CD14-positive monocyte (primary cell): ENCODE results near the gene WDR70. TPM values are rescaled to one million over a fixed set of nuclear protein-coding genes. Genes with fewer than 3 reads are reported as not detected.

Experiments used
- DNase-seq, 3 donors: peaks; one replicate each; pipeline ENCODE4 v3.0.0-alpha.2; 2011 to 2022
- H2AFZ ChIP-seq: 2 replicates; pipeline ENCODE4 v1.6.0; 2012; ENCODE audit warnings: mild to moderate bottlenecking, low read depth, low read length, inconsistent platforms; ENCODE audit not compliant: insufficient read depth, poor library complexity, severe bottlenecking
- H3K27ac ChIP-seq, 2 donors: 1 replicate in 1 of 2; 2 replicates in 1 of 2; pipeline ENCODE4 v1.5.1; 2012 to 2013; ENCODE audit warnings: low read length in 2 of 2, control low read depth in 1 of 2, inconsistent platforms in 1 of 2, low read depth in 1 of 2, mild to moderate bottlenecking in 1 of 2
- H3K27me3 ChIP-seq, 2 donors: one replicate each; pipeline versions ENCODE4 v1.6.0 to v1.6.1; 2011 to 2013; ENCODE audit warnings: low read length in 2 of 2; ENCODE audit not compliant: control insufficient read depth in 2 of 2, insufficient read depth in 2 of 2
- H3K36me3 ChIP-seq, 2 donors: replicated peaks in 1 of 2; 1 replicate in 1 of 2; 2 replicates in 1 of 2; pipeline versions ENCODE4 v1.5.1 to v1.6.1; 2012 to 2013; ENCODE audit warnings: low read length in 2 of 2, control low read depth in 1 of 2, inconsistent platforms in 1 of 2, mild to moderate bottlenecking in 1 of 2; ENCODE audit not compliant: insufficient read depth in 2 of 2, control insufficient read depth in 1 of 2
- H3K4me1 ChIP-seq, 2 donors: 1 replicate in 1 of 2; 2 replicates in 1 of 2; pipeline versions ENCODE4 v1.5.1 to v1.6.1; 2012 to 2013; ENCODE audit warnings: low read length in 2 of 2, control low read depth in 1 of 2, inconsistent platforms in 1 of 2, mild to moderate bottlenecking in 1 of 2, moderate library complexity in 1 of 2; ENCODE audit not compliant: insufficient read depth in 2 of 2, control insufficient read depth in 1 of 2
- H3K4me2 ChIP-seq: replicated peaks from 2 replicates; pipeline ENCODE3; 2012; ENCODE audit warnings: low read length, moderate library complexity, mild to moderate bottlenecking; ENCODE audit not compliant: poor library complexity, severe bottlenecking; ENCODE audit errors: extremely low read depth
- H3K4me3 ChIP-seq, 3 experiments: fragments of 200-600 bp in 1 of 3; sonication (generic) in 1 of 3; replicated peaks in 1 of 3; 1 replicate in 2 of 3; 2 replicates in 1 of 3; pipeline ENCODE4 v1.5.1; 2011 to 2013; ENCODE audit warnings: low read length in 3 of 3, mild to moderate bottlenecking in 3 of 3, control low read depth in 2 of 3, low read depth in 2 of 3, inconsistent platforms in 1 of 3, moderate library complexity in 1 of 3
- H3K79me2 ChIP-seq: 2 replicates; pipeline ENCODE4 v1.6.0; 2012; ENCODE audit warnings: mild to moderate bottlenecking, control low read depth, inconsistent platforms, low read length, moderate library complexity; ENCODE audit not compliant: insufficient read depth
- H3K9ac ChIP-seq: 2 replicates; pipeline ENCODE4 v1.6.0; 2017; ENCODE audit warnings: low read length, mild to moderate bottlenecking; ENCODE audit not compliant: insufficient read depth, poor library complexity, severe bottlenecking
- H3K9me3 ChIP-seq, 2 donors: replicated peaks in 1 of 2; 1 replicate in 1 of 2; 2 replicates in 1 of 2; pipeline versions ENCODE4 v1.5.1 to v1.6.1; 2012 to 2013; ENCODE audit warnings: low read length in 2 of 2, control low read depth in 1 of 2; ENCODE audit not compliant: control insufficient read depth in 1 of 2, insufficient read depth in 1 of 2
- H4K20me1 ChIP-seq: 2 replicates; pipeline ENCODE4 v1.6.0; 2012; ENCODE audit warnings: mild to moderate bottlenecking, low read length, control low read depth, moderate library complexity; ENCODE audit not compliant: insufficient read depth
- H3K27ac Mint-ChIP-seq, 7 donors: one replicate each; pipeline ENCODE4 v1.8.0; 2020; ENCODE audit warnings: mild to moderate bottlenecking in 7 of 7, mixed read lengths in 7 of 7, moderate library complexity in 6 of 7, inconsistent platforms in 2 of 7
- H3K27me3 Mint-ChIP-seq, 3 donors: one replicate each; pipeline ENCODE4 v1.8.0; 2021 to 2022; ENCODE audit warnings: low read depth in 3 of 3, mild to moderate bottlenecking in 3 of 3, mixed read lengths in 3 of 3, moderate library complexity in 3 of 3, inconsistent platforms in 1 of 3
- H3K36me3 Mint-ChIP-seq, 2 donors: one replicate each; pipeline ENCODE4 v1.8.0; 2020; ENCODE audit warnings: mixed read lengths in 2 of 2, inconsistent platforms in 1 of 2, mild to moderate bottlenecking in 1 of 2
- H3K4me1 Mint-ChIP-seq: one replicate; pipeline ENCODE4 v1.8.0; 2020; ENCODE audit warnings: mild to moderate bottlenecking, mixed read lengths
- H3K4me3 Mint-ChIP-seq, 2 donors: one replicate each; pipeline ENCODE4 v1.8.0; 2020; ENCODE audit warnings: mild to moderate bottlenecking in 2 of 2, mixed read lengths in 2 of 2, moderate library complexity in 1 of 2
- H3K9me3 Mint-ChIP-seq, 7 donors: one replicate each; pipeline ENCODE4 v1.8.0; 2020 to 2022; ENCODE audit warnings: mixed read lengths in 7 of 7, mild to moderate bottlenecking in 6 of 7, moderate library complexity in 6 of 7, inconsistent platforms in 2 of 7
- WGBS: methylation state at CpG from one replicate; pipeline ENCODE4 v1.1.5; 2013; ENCODE audit warnings: missing lambda C conversion rate; ENCODE audit not compliant: insufficient coverage; 5-methylcytosine and 5-hydroxymethylcytosine counted together
- intact Hi-C, 2 donors: fragments of 100-400 bp; cut with micrococcal nuclease; formaldehyde crosslinking; loops; one replicate each; pipeline versions ENCODE4 v1.15.0 to v1.15.1; 2023
- polyA plus RNA-seq, 3 donors: library from polyadenylated mRNA; depleted of rRNA in 1 of 3; unstranded in 2 of 3; stranded (reverse) in 1 of 3; fragments of 300-500 nt in 2 of 3; fragments of >200 nt in 1 of 3; fragmentation: Illumina TruSeq in 2 of 3; gene quantifications; 1 replicate in 2 of 3; 2 replicates in 1 of 3; pipeline ENCODE4 v1.2.3, GENCODE V29; 2012 to 2021
- TF ChIP-seq, protein P1 (sequence below): fragments of 200-600 bp; IDR thresholded peaks from one replicate; pipeline ENCODE4 v1.8.0; 2022; ENCODE audit warnings: antibody characterized with exemption, mild to moderate bottlenecking

WDR70 gene
- polyA plus RNA-seq, 3 donors, result 13.1 to 21.0 (median 19.1) TPM

DNA sequence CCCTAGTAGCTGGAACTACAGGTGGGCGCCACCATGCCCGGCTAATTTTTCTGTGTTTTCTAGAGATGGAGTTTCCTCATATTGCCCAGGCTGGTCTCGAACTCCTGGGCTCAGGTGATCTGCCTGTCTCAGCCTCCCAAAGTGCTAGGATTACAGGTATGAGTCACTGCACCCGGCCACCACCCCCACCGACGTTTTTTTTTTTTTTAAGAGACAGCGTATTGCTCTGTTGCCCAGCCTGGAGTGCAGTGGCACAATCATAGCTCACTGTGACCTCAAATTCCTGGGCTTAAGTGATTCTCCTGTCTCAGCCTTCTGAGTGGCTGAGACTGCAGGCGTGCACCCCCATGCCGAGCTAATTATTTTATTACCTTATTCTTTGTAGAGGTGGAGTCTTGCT is 38.2 kb downstream of the WDR70 start:
- Histone ChIP-seq H3K4me3 (no peak overlapping the region), H2AFZ (no peak overlapping the region), H3K36me3 (peaks cover 8 to 33% of the 10 kb centered on the region in 2 donors), H3K9ac (no peak overlapping the region), H3K4me1 (no peaks in the 10 kb centered on the region), H4K20me1 (no peaks in the 10 kb centered on the region), H3K27ac (no peak overlapping the region), H3K4me2 (no peak overlapping the region), H3K27me3 (no peaks in the 10 kb centered on the region), H3K79me2 (no peaks in the 10 kb centered on the region), H3K9me3 (no peaks in the 10 kb centered on the region)
- TF ChIP-seq, protein P1, sequence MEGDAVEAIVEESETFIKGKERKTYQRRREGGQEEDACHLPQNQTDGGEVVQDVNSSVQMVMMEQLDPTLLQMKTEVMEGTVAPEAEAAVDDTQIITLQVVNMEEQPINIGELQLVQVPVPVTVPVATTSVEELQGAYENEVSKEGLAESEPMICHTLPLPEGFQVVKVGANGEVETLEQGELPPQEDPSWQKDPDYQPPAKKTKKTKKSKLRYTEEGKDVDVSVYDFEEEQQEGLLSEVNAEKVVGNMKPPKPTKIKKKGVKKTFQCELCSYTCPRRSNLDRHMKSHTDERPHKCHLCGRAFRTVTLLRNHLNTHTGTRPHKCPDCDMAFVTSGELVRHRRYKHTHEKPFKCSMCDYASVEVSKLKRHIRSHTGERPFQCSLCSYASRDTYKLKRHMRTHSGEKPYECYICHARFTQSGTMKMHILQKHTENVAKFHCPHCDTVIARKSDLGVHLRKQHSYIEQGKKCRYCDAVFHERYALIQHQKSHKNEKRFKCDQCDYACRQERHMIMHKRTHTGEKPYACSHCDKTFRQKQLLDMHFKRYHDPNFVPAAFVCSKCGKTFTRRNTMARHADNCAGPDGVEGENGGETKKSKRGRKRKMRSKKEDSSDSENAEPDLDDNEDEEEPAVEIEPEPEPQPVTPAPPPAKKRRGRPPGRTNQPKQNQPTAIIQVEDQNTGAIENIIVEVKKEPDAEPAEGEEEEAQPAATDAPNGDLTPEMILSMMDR, result no peak
- Mint-ChIP-seq H3K27ac (peak overlapping the region in 3 of 7 donors; percentile 13 to 75 (median 24)), H3K27me3 (peaks cover 0 to 1% (median 0%) of the 10 kb centered on the region in 3 donors), H3K4me3 (no peak overlapping the region), H3K4me1 (peaks cover 6% of the 10 kb centered on the region), H3K9me3 (peaks cover 0 to 6% (median 2%) of the 10 kb centered on the region in 7 donors), H3K36me3 (peaks cover 37 to 47% of the 10 kb centered on the region in 2 donors)
- DNase-seq, result no peak
- intact Hi-C loops, result loop anchor here in 1 of 2 donors (10.0 kb wide), 1 partner anchor 777 kb away; no protein-coding TSS in a partner anchor
- 90% methylated on average over 2 of the region's 9 CpGs for WGBS

- Mint-ChIP-seq H3K4me1 (no peaks in the 10 kb centered on the region), H3K4me3 (no peak overlapping the region), H3K27ac (no peak overlapping the region), H3K36me3 (peaks cover 34 to 49% of the 10 kb centered on the region in 2 donors), H3K27me3 (no peaks in the 10 kb centered on the region), H3K9me3 (peaks cover 0 to 1% (median 0%) of the 10 kb centered on the region in 7 donors)
- TF ChIP-seq, protein P1, result no peak
- no peak overlapping the region for H3K4me2 ChIP-seq
- no peaks in the 10 kb centered on the region for H3K27me3 ChIP-seq
- WGBS, result 98% methylated on average over 6 of the region's 8 CpGs
- no peak for DNase-seq
- H3K36me3 ChIP-seq, result peaks cover 21 to 50% of the 10 kb centered on the region in 2 donors
- H3K9ac ChIP-seq, result no peak overlapping the region
- H4K20me1 ChIP-seq, result no peaks in the 10 kb centered on the region
- no peak overlapping the region for H3K4me3 ChIP-seq
- no peaks in the 10 kb centered on the region for H3K79me2 ChIP-seq
- no peak overlapping the region for H3K27ac ChIP-seq
- no peaks in the 10 kb centered on the region for H3K4me1 ChIP-seq
- intact Hi-C loops, result no loop called here
- no peak overlapping the region for H2AFZ ChIP-seq
- no peaks in the 10 kb centered on the region for H3K9me3 ChIP-seq
These were observed 45.3 kb downstream of the WDR70 start for GRCh38 chr5:37424441-37424840.
